Measurements from ENCODE around the gene STEAP1B.

DNA sequence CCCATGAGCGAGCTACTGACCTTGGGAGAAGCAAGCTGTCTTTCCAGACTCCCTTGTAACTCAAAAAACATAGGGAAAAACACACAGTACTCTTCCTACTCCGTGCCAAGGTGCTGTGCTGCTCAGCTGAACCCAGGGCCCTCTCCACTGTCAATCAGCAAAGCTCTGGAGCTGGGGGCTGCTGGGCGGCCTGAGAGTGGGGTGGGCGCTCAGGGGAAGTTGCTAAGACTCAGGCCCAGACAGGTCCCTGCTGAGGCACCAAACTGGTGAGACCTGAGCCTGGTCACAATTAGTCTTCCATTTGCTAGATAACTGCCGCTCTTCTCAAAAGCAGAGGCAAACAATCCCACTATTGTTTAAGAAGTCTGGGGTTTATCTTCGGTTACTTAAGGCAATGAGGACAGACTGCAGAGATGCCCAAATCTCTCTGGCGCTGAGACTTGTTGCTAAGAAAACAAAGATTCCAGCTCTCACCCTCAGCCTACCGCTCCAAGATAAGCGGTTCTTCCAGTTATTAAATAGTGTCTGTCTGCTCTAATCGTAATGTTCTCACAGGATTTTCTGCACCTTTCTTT, 22.0 kb downstream of the STEAP1B start:
- TF ChIP-seq NRF1 (IDR thresholded peaks at IDR 0.05; ENCODE audit: low read depth, low read length) = no peak
- no peak for TF ChIP-seq EP300 (IDR thresholded peaks at IDR 0.05; ENCODE audit: borderline replicate concordance in 1 of 2, low read depth in 1 of 2, low read length in 1 of 2)
- TF ChIP-seq EZH2phosphoT487 (IDR thresholded peaks at IDR 0.05; ENCODE audit: borderline replicate concordance, low read depth) = no peak
- TF ChIP-seq, protein P1, sequence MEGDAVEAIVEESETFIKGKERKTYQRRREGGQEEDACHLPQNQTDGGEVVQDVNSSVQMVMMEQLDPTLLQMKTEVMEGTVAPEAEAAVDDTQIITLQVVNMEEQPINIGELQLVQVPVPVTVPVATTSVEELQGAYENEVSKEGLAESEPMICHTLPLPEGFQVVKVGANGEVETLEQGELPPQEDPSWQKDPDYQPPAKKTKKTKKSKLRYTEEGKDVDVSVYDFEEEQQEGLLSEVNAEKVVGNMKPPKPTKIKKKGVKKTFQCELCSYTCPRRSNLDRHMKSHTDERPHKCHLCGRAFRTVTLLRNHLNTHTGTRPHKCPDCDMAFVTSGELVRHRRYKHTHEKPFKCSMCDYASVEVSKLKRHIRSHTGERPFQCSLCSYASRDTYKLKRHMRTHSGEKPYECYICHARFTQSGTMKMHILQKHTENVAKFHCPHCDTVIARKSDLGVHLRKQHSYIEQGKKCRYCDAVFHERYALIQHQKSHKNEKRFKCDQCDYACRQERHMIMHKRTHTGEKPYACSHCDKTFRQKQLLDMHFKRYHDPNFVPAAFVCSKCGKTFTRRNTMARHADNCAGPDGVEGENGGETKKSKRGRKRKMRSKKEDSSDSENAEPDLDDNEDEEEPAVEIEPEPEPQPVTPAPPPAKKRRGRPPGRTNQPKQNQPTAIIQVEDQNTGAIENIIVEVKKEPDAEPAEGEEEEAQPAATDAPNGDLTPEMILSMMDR (IDR thresholded peaks at IDR 0.05) = no peak
- TF ChIP-seq MXI1 (IDR thresholded peaks at IDR 0.05; ENCODE audit: low read depth, low read length) = no peak
- TF ChIP-seq GATA2 (CRISPR knock-in tag; IDR thresholded peaks at IDR 0.05) = no peak
- TF ChIP-seq, protein P2, sequence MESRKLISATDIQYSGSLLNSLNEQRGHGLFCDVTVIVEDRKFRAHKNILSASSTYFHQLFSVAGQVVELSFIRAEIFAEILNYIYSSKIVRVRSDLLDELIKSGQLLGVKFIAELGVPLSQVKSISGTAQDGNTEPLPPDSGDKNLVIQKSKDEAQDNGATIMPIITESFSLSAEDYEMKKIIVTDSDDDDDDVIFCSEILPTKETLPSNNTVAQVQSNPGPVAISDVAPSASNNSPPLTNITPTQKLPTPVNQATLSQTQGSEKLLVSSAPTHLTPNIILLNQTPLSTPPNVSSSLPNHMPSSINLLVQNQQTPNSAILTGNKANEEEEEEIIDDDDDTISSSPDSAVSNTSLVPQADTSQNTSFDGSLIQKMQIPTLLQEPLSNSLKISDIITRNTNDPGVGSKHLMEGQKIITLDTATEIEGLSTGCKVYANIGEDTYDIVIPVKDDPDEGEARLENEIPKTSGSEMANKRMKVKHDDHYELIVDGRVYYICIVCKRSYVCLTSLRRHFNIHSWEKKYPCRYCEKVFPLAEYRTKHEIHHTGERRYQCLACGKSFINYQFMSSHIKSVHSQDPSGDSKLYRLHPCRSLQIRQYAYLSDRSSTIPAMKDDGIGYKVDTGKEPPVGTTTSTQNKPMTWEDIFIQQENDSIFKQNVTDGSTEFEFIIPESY (IDR thresholded peaks at IDR 0.05; ENCODE audit: borderline replicate concordance, low read depth) = no peak
- no peak for TF ChIP-seq FOXM1 (IDR thresholded peaks at IDR 0.05; ENCODE audit: low read depth)
- no peak for TF ChIP-seq TAF1 (IDR thresholded peaks at IDR 0.05; ENCODE audit: borderline replicate concordance, low read depth, low read length)
- TF ChIP-seq RFX5 (IDR thresholded peaks at IDR 0.05; ENCODE audit: low read length) = no peak
